Measurements from ENCODE around the gene MAPK1. TPM values are rescaled to one million over a fixed set of nuclear protein-coding genes. Genes with fewer than 3 reads are reported as not detected.
A peak's percentile ranks its signal among the peaks of the same experiment; 100 is the strongest.

The MAPK1 gene
- total and polyA plus RNA-seq, 9 of the 15 experiments (the other 6 are each of a cell fraction or from before 2014, with no cell fraction given): 46.3 to 575 (median 283) TPM

- TF ChIP-seq ZNF655 (CRISPR knock-in tag; IDR thresholded peaks at IDR 0.05) (no peak), MEF2A (IDR thresholded peaks at IDR 0.05; ENCODE audit: control insufficient read depth, low read depth, low read length) (peak; percentile 2; the same call in 1 of the 2 replicates), BCOR (IDR thresholded peaks at IDR 0.05) (no peak), ZFP1 (CRISPR knock-in tag; IDR thresholded peaks at IDR 0.05) (no peak), TEAD1 (CRISPR knock-in tag; IDR thresholded peaks at IDR 0.05) (0 out of 4 replicates have a peak, but pooled peaks of 1 of the 2 experiments have one; percentile 44), TSC22D4 (tag; IDR thresholded peaks at IDR 0.05) (no peak), MTA1 (IDR thresholded peaks at IDR 0.05; ENCODE audit: borderline replicate concordance) (no peak), ARNT (IDR thresholded peaks at IDR 0.05) (no peak), CREB5 (CRISPR knock-in tag; IDR thresholded peaks at IDR 0.05) (no peak), ZNF143 (CRISPR knock-in tag; IDR thresholded peaks at IDR 0.05) (peak; percentile 56), PRMT5 (CRISPR knock-in tag; IDR thresholded peaks at IDR 0.05) (0 out of 2 replicates have a peak, but pooled peaks have one; percentile 68), ARID4B (CRISPR knock-in tag; IDR thresholded peaks at IDR 0.05) (peak; percentile 72; the same call in 1 of the 2 replicates), ZFPM2 (CRISPR knock-in tag; IDR thresholded peaks at IDR 0.05) (no peak), UBTF (IDR thresholded peaks at IDR 0.05; ENCODE audit: borderline replicate concordance in 1 of 2, low read depth in 2 of 2, low read length in 2 of 2) (no peak), MEF2D (tag; conservative IDR thresholded peaks at IDR 0.05; ENCODE audit: low read depth) (no peak), LCOR (CRISPR knock-in tag; IDR thresholded peaks at IDR 0.05) (peak; percentile 86), ZNF586 (CRISPR knock-in tag; conservative IDR thresholded peaks at IDR 0.05) (no peak), ZC3H4 (CRISPR knock-in tag; IDR thresholded peaks at IDR 0.05; ENCODE audit: borderline replicate concordance) (no peak), GABPB2 (CRISPR knock-in tag; conservative IDR thresholded peaks at IDR 0.05) (peak; percentile 75; the same call in 1 of the 2 replicates)
Measured at GRCh38 chr22:21889251-21889990, 22.0 kb upstream of the MAPK1 start (continued).
